HG03095 (cell line): ENCODE data around the gene MKNK2.

Experiments
- ATAC-seq: cut with Tn5 transposase; IDR thresholded peaks from one replicate; pipeline ENCODE4 v1.9.1; 2021; ENCODE audit warnings: moderate library complexity; ENCODE audit not compliant: unreplicated experiment

Gene MKNK2

DNA sequence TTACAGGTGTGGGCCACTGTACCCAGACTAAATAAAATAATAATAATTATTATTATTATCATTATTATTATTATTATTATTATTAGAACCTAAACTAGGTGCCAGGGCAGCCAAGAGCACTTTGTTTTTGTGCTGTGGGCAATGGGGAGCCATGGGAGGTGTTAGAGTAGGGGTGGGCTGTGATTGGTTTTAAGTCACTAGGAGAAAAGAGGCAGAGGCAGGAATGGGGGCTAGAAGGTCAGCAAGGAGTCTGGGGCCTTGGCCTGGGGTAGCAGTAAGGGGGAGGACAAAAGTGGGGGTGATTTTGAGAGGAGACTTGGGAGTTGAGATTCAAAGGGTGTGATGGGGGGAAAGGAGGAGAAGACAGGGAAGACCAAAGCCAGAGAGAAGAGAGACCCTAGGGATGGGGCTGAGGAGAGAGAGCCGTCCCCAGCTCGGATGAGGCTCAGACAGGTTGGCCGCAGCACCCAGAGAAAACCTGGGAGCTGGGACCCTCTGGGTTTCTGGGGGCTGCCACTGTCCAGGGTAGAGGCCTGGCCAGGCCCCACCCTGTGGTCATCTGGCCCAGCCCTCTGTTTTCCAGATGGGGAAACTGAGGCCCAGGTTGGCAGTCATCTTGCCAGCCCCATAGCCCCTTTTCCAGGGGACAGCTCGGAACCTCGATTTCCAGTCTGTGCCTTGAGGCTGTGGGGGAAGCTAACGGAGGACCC lies 17.8 kb downstream of the MKNK2 start:
- no peak for ATAC-seq

DNA sequence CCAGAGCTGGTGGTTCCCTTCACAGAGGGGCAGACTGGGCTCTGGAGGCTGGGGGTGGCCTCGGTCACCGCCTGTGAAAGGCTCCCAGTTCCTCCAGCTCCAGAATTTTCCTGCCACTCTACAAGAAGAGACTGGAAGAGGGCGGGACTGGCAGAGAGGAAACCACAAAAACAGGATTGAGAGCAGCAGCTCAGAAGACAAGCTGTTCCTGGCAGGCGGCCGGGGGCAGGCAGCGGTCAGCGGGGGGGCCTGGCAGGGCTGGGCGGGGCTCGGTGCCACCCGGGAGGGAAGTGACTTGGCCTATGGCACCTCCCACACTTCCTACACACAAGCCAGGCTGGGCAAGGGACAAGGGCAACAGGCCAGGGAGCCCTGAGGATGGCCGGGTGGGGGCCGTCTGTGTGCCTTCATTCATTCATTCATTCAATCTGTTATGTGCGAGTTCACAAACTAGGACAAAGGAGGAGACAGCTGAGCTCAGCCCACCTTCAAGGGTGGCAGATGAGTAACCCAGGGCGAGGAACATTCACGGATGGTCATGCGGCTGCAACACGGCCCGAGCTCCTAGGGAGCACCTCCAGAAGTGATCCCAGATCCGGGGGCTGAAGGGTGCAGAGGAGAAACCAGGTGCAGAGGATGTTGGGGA lies 18.6 kb downstream of the MKNK2 start:
- no peak for ATAC-seq

DNA sequence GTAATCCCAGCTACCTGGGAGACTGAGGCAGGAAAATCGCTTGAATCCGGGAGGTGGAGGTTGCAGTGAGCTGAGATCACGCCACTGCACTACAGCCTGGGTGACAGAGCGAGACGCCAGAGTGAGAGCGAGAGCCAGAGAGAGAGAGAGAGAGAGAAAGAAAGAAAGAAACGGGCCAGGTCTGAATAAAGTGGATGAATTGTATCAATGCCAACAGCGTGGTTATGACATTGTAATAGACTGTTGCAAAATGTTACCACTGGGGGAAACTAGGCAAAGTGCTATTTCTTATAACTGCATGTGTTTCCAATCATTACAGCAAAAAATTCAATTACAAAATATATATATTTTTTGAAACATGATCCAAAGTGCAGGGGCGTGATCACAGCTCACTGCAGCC lies 23.7 kb downstream of the MKNK2 start:
- no peak for ATAC-seq

DNA sequence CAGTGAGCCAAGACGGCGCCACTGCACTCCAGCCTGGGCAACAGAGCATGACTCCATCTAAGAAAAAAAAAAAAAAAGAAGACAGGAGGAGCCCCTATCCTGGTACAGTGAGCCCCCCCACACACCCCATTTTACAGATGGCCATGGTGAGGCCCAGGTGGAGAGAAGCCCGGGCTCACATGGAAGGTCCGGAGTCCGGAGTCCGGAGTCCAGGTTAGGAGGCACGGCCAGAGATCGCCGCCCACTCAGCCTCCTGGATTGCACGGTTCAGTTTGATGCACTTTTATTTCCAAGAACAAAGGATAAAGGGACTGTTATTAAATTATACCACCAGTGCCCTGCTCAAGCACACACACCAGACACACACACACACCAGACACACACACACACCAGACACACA lies 24.3 kb downstream of the MKNK2 start:
- no peak for ATAC-seq

DNA sequence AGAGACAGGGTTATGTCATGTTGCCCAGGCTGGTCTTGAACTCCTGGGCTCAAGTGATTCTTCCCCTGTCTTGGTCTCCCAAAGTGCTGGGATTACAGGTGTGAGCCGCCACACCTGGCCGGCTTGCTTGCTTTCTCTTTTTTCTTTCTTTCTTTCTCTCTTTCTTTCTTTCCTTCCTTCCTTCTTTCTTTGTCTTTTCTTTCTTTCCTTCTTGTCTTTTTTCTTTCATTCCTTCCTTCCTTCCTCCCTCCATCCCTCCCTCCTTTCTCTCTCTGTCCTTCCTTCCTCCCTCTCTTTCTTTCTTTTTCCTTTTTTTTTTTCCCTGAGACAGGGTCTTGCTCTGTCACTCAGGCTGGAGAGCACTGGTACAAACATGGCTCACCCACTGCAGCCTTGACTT lies 28.8 kb downstream of the MKNK2 start:
- ATAC-seq = no peak

DNA sequence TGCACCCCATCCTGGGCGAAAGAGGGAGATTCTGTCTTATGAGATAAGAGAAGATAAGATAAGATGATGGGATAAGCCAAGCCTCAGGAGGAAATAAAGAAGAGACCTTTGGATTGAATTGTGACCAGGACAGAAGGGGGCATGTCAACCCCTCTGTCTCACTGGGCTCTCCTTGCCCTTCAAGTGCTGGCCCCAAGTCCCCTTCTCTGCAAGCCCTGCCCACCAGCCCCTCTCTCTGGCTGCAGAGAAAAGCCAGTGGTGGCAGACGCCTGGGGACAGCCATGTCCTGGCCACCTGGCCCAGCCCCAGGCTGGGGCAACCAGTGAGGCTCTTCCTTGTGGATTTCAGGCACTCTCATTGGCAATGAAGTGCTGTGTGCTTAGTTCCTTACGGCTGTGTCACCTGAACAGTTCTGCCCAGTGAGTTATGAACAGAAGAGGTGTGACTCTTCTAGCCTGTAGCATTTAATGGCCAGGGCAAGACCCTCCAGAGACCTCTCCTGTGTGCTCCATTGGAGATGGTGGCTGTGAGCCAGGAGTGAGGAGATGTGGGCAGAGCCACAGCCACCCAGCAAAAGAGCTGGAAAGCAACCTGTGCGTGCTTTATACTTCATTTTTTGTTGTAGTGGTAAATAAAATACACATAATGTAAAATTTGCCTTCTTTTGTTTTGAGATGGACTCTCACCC lies 29.4 kb downstream of the MKNK2 start:
- ATAC-seq = no peak

DNA sequence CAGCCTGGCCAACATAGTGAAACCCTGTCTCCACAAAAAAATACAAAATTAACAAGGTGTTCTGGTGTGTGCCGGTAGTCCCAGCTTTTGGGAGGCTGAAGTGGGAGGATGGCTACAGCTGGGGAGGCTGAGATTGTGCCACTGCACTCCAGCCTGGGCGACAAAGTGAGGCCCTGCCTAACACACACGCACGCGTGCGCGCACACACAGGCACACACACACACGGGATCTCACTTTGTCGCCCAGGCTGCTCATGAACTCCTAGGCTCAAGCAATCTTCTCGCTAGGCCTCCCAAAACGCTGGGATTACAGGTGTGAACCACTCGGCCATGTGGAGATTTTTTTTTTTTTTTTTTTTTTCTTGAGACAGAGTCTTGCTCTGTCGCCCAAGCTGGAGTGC lies 32.3 kb downstream of the MKNK2 start:
- ATAC-seq = no peak

DNA sequence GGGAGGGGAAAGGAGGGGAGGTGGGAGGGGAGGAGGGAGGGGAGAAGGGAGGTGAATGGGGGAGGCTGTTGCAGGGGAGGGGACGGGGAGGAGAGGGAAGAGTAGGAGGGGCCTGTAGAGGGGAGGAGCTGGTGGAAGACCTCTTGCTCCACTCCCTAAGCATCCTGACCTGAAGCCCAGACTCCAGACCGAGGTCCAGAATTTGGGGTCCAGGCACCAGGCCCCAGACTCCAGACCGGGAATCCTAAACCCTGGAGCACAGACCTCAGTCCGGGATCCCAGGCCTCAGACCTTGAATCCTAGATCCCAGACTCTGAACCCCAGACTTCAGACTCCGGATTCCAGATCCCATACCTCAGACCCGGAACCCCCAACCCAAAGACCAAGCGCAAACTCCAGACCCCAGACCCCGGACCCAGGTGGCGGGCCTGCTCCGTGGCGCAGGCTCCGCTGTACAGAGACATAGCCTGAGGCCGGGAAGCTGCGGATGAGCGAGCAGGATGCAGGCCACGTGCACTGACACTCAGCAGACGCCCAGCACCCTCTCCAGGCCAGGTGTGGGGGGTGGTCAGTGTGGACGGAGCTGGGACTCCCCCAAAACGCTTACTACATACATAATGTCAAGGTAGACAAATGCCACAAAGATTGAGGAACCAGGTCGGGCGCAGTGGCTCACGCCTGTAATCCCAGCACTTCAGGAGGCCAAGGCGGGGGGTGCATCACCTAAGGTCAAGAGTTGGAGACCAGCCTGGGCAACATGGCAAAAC lies 34.8 kb downstream of the MKNK2 start:
- no peak for ATAC-seq

DNA sequence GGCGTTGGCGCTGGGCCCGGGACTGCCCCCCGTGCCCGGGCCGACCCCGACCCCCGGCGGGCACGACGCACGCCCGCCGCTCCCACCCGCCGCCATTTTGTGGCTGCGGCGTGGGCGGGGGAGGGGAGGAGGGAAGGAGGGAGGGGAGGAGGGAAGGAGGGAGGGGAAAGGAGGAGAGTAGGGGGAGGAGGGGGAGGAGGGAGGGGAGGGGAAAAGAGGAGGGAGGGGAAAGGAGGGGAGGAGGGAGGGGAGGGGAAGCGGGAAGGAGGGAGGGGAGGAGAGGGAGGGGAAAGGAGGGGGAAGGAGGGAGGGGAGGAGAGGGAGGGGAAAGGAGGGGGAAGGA lies 35.5 kb downstream of the MKNK2 start, which contains the start of gene BTBD2:
Gene BTBD2, minus strand, starts transcription at position 107 of the 343 bp plus-strand sequence. Its CDS starts 11 bp downstream, at position 96.
- ATAC-seq = no peak

DNA sequence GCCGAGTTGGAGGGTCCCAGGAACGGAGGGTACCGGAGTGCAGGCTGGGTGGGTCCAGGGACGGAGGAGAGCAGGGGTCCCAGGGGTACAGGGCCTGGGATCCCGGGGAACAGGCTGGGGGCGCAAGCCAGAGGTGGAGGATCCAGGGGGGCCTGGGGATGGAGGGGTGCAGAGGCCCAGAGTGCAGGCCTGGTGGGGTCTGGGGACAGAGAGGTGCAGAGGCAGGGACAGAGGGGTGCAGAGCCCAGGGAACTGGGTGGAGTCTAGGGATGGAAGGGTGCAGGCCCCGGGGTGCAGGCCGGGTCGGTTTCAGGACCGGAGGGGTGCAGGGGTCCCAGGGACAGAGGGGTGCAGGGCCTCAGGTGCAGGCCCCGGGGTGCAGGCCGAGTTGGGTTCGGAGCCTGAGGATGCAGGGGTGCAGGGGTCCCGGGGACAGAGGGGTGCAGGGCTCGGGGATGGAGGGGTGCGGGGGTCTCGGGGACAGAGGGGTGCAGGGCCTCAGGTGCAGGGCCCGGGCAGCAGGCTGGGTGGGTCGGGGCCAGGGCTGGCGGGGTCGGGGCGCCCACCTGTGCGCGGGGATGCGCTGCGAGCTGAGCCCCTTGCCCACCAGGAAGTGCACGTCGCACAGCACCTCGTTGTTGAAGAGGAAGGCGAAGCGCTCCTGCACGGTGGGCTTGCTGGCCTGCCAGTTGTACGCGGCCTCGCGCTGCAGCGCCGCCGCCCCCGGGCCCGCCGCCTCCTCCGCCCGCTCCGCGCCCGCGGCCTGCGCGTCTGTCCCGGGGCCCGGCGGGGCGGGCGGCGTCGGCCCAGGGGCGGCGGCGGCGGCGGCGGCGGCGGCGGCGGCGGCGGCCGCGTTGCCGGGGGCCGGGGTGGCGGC lies 36.1 kb downstream of the MKNK2 start:
- no peak for ATAC-seq

DNA sequence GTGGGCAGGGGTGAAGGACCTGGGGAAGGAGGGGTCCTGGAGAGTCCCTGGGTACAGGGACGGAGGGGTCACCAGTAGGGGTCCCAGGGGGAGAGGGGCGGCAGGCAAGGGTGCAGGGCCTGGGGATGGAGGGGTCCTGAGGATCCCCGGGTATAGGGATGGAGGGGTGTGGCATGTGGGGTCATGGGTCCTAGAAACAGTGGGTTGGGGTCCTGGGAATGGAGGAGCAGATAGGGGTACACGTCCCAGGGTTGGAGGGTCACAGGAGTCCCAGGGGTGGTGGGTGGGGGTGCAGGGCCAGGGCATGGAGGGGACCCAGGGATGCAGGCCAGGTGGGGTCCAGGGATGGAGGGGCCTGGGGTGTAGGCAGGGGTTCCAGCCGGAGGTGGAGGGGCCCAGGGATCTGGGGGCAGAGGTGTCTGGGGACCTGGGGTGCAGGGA lies 36.9 kb downstream of the MKNK2 start:
- ATAC-seq = no peak

DNA sequence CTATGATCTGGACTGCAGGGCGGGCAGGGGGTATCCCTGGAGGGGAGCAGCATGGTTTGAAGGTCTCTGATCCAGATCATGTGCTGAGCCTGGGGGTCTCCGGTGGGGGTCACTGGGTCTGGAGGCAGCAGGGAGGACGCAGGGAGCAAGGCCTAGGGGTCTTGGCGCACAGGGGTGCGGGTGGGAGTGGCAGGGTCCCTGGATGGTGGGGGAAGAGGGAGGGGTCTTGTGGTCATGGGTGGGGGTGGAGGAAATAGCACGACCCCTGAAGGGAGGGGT lies 37.4 kb downstream of the MKNK2 start:
- ATAC-seq = no peak

DNA sequence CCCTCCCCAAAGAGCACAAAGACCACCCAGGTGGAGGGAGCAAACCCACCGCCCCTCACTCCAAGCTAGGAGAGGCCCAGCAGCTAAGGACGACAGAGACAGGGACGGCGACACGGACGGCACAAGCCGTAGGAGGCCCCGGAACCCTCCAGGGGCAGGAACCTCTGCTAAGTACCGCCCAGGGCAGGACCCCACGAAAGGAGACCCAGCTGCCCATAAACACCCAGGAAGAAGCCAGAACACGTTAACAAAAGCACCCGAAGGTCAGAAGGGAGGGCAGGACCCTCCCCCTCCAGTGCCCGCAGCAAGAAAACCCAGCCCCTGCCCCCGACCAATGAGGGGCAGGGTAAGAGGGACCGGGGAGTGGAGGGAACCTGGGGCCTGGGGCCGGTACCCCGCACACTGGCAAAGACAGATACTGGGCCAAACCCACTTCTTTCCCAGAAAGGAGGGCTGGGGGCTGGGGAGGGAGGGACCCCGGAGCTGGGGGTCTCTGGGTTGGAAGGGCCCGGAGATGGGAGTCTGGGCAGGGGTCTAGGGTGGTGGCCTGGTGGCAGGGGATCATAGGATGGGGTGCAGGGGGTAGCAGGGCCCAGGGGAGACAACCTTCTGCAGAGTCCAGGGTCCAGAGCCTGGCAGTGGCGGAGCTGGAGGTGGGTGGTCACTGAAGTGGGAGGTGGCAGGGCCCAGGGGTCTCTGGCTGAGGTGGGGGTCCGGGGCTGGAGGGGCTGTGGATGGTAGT lies 37.9 kb downstream of the MKNK2 start:
- no peak for ATAC-seq

DNA sequence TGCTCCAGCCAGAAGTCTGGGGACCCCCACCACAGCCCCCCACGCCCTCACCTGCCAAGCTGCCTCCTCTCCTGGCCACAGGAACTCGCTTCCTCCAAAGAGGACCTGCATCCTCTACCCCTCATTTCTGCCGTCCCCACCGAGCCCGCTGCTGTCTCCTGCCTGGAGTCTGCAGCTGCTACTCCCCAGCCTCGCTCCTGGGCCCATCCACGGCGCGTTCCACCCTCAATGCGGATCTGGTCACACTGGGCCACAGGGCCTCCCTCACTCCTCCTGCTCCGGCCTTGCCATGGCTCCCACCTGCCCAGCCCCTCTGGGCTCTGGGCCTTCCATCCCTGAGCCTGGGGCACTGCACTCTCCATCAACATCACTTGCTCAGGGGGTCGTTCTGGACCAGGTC lies 39.9 kb downstream of the MKNK2 start:
- no peak for ATAC-seq

DNA sequence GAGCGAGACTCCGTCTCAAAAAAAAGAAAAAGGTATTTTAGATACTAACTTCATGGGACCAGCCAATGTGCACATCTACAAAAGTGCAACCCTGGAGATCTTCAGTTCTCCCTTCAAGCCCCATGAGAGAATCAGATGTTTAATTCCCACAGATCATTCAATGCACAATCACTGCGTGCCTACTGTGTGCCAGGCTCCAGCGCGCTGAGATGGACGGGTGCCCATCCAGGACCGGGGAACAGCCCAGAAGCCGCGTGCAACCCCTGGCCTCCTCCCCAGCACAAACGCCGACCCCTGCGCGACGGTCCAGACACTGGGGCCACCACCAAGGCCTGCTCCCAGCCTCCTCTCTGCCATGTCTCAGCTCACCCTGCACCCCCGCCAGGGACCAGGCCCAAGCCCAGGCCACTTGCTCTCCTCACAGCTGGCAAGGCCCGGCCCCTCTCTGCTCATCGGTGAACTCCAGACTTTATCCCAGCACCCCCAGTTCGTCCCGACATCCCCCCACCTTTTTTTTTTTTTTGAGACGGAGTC lies 40.8 kb downstream of the MKNK2 start:
- ATAC-seq = no peak

DNA sequence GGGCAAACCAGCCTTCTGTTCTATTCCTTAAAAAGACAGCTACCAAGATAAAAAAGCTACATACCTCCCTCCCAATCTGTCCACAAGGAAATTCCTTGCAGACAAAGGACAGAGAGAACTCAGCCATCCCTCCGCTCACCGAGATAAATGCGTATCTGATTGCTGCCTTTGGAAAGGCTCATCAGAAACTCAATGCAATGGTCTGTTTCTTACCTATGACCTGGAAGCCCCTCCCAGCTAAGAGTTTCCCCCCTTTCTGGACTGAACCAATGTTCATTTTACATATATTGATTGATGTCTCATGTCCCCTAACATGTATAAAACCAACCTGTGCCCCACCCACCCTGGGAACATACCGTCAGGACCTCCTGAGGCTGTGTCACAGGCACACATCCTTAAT lies 47.2 kb downstream of the MKNK2 start:
- no peak for ATAC-seq

DNA sequence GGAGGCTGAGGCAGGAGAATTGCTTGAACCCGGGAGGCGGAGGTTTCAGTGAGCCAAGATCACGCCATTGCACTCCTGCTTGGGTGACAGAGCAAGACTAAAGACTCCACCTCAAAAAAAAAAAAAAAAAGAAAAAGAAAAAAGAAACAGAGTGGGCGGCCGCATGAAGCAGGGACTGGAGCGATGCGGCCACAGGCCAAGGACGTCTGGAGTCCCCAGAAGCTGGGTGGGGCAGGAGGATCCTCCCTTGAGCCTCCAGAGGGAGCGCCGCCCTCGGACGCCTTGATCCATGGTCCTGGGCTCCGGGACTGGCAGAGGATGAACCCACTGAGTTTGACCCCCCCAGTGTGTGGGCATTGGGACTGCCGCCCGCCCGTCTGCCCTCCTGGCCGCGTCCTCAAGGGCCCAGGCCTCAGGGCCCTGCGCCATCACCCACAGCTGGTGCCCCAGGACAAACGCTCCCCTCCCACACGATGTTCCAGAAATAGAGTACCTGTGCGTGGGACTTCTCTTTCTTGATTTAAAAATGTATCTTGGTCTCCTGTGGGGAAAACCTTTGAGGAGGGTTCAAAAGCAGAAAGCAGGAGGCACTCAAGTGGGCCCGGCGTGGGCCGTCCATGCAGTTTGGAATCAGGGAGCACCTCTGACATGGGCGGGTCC lies 51.1 kb downstream of the MKNK2 start:
- ATAC-seq = no peak

DNA sequence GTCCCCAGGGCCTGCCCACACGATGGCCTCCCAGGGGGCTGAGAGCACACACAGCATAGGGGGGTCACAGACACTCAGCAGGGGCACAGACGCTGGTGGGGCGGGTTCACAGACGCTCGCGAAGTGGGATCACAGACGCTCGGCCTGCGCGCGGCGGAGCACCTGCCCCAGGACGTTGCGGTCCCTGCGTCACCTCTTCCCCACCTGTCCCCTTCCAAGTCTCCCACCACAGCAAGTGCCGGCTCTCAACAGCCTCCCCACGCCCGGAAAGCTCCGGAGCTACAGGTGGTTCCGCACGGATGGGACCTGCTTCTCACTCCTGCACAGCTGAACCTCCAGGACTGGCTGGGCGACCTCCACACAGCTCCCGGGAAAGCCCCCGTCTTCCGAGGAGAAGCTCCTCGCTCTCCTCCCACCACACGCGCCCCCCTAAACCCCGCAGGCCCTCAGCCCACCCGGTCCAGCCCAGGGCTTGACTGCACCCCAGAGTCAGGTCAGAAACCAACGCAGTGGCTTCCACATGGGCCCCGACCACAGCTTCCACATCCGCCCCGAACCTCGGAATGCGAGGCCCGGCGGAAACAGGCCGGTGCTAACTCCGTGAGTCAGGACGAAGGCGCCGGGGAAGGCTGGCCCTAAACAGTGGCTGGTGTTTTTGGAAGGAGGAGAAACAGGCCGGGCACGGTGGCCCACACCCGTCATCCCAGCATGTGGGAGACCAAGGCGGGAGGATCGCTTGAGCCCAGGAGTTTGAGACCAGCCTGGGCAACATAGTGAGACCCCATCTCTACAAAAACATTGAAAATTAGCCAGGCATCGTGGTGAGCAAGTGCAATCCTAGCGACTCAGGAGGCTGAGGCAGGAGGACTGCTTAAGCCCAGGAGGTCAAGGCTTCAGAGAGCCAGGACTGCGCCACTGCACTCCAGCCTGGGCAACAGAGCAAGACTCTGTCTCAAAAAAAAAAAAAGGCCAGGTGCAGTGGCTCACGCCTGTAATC lies 52.0 kb downstream of the MKNK2 start:
- ATAC-seq = no peak
